ENCODE data around the gene DAZAP2.
"Not testable (repeated sequence)": the region's sequence is repeated elsewhere in the genome, so short reads cannot be mapped to it uniquely, and the experiment has no call there.

The DAZAP2 gene

GRCh38 chr12:51247523-51248206, 9.0 kb downstream of the DAZAP2 start:
- no peak for DNase-seq

- DNase-seq, result no peak
Measured at GRCh38 chr12:51253276-51253675, 14.7 kb downstream of the DAZAP2 start.

GRCh38 chr12:51254536-51254935, 15.9 kb downstream of the DAZAP2 start:
- no peak for DNase-seq

DNA sequence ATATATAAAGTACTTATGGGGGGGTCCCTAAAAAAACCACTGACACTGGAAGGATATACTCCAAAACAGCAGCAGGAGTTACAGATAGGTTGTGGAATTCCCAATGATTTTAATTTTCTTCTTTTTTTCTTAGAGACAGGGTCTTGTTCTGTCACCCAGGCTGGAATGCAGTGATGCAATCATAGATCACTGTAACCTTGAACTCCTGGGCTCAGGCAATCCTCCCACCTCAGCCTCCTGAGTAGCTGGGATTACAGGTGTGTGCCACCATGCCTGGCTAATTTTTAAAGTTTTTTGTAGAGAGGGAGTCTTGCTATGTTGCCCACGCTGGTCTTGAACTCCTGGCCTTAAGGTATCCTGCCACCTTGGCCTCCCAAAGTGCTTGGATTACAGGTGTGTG, 21.0 kb downstream of the DAZAP2 start:
- not testable (repeated sequence) for DNase-seq

DNA sequence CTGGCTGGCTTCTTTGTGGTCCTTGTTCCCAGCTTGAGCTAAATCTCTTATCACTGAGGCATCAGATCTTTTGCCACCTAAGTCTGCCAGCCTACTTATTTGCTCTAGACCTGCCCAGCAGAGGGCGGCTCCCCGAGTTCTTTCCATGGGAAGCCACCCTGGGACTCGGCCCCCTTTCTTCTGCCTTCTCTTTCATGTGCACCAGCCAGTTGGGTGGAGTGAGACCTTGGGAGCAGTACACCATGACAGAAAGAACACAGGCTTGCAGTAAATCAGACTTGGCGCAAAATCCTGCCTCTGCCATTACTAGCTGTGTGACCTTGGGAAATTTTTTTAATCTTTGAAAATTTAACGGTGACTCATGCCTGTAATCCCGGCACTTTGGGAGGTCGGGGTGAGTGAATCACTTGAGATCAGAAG, 24.1 kb downstream of the DAZAP2 start:
- peak in 1 of 5 donors; percentile 40 for DNase-seq

DNA sequence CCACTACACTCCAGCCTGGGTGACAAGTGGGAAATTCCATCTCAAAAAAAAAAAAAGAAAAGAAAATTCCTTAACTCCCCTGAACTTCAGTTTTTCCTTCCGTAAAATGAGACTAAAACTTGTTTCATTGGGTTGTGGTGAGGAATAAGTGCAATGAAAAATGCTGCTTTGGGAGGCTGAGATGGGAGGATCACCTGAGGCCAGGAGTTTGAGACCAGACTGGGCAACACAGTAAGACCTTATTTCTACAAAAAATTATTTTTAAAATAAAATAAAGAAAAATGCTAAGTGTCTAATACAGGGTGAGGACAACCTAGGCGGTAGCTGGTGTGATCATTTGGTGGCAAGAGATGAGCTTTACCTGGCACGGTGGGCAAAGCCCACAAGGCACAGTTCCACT, 24.7 kb downstream of the DAZAP2 start:
- no peak for DNase-seq

DNA sequence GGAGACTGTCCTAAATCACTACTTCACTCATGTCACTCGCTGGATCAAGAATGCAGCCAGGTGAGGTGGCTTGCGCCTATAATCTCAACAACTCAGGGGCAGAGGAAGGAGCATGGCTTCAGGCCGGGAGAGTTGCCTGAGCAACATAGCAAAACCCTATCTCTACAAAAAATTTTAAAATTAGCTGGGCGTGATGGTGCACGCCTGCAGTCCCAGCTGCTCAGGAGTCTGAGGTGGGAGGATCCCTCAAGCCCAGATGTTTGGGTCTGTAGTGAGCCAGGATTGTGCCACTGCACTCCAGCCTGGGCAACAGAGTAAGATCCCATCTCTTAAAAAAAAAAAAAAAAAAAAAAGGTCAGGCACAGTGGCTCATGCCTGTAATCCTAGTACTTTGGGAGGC, 25.7 kb downstream of the DAZAP2 start:
- no peak for DNase-seq

- DNase-seq, result peak in 1 of 5 donors; percentile 56
Measured at GRCh38 chr12:51265024-51265423, 26.4 kb downstream of the DAZAP2 start.

GRCh38 chr12:51269174-51270066, 30.8 kb downstream of the DAZAP2 start:
- peak; percentile 19 to 52 (median 49) for DNase-seq

DNA sequence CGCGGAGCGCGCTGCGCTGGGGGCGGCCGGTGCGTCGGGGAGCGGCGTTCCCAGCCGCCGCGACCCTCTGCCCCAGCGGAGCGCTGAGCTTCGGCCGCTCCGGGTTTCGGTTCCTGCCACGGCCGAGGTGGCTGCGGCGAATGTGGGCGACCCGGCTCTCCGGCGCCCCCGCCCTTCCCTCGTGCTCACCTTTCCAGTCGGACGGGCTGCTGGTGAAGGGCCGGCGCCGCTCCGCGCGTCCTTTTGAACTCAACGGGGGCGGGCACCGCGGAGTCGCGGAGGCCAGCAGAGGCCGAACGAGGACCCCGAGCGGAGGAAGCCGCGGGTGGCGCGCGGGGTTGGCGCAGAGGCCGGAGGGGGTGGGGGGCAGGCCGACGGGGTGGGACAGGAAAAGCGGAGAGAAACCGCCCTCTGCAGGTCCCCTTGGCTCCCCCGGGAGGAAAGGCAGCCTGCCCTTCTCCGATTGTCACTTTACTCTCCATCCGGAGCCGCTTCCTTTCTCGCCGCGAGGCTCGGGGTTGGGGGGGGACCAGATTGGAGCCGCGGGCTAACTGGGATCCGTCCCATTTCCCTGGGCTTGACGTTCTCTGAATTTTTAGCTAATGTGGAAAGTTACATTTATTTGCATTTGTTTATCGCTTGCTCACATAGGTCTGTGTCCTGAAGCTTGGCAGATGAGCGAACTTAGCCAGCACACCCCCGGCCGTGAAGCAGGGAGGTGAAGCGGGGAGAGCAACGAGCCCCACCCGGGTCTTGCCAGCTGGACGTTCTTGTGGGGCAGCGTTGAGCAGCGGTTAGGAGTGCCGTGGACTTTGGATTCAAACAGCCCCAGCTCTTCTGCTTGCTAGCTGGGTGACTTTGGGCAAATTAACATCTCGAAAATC, 31.7 kb downstream of the DAZAP2 start, which contains the start of gene SMAGP:
Gene SMAGP, minus strand, starts transcription at position 349 of the 884 bp plus-strand sequence. CDS start 1,137 bp downstream, outside the sequence.
- DNase-seq, result peak; percentile 24 to 43 (median 32)

- DNase-seq, result no peak
Measured at GRCh38 chr12:51270951-51271518, 32.4 kb downstream of the DAZAP2 start.

DNA sequence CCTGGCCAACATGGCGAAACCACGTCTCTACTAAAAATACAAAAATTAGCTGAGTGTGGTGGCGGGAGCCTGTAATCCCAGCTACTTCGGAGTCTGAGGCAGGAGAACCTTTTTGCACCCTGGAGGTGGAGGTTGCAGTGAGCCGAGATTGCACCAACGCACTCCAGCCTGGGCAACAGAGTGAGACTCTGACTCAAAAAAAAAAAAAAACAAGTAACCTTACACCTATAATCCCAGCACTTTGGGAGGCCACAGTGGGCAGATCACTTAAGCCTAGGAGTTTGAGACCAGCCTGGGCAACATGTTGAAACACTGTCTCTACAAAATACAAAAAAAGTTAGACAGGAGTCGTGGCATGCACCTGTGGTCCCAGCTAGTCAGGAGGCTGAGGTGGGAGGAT, 34.2 kb downstream of the DAZAP2 start:
- not testable (repeated sequence) for DNase-seq

DNA sequence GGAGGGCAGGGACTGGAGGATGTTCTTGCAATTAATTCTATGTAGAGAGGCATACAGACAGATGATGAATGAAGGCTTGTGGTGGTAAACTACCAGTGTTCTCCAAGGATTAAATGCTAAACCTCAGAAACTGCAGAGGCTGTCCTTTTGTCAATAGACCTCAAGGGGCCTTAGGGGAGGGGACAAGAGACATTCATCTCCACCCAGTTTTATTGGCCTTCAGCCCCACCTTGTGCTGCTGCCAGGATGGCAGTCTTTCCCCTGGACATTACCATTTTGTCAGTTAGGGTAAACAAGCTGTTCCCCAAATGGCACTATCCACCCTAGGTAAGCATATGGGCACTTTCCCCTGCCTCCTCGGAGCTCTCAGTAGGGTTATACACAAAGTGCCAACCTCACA, 36.5 kb downstream of the DAZAP2 start:
- DNase-seq, result no peak

- DNase-seq, result no peak
Measured at GRCh38 chr12:51281202-51281924, 42.7 kb downstream of the DAZAP2 start.

- no peak for DNase-seq
Measured at GRCh38 chr12:51285843-51286242, 47.2 kb downstream of the DAZAP2 start.

GRCh38 chr12:51291603-51292513, 53.2 kb downstream of the DAZAP2 start:
- not testable (repeated sequence) for DNase-seq

Data from T-helper 1 cell (primary cell).